ENCODE results near the gene PPIP5K2.
A peak's percentile ranks its signal among the peaks of the same experiment; 100 is the strongest.
"Not testable (repeated sequence)": the region's sequence is repeated elsewhere in the genome, so short reads cannot be mapped to it uniquely, and the experiment has no call there.

The PPIP5K2 gene

DNA sequence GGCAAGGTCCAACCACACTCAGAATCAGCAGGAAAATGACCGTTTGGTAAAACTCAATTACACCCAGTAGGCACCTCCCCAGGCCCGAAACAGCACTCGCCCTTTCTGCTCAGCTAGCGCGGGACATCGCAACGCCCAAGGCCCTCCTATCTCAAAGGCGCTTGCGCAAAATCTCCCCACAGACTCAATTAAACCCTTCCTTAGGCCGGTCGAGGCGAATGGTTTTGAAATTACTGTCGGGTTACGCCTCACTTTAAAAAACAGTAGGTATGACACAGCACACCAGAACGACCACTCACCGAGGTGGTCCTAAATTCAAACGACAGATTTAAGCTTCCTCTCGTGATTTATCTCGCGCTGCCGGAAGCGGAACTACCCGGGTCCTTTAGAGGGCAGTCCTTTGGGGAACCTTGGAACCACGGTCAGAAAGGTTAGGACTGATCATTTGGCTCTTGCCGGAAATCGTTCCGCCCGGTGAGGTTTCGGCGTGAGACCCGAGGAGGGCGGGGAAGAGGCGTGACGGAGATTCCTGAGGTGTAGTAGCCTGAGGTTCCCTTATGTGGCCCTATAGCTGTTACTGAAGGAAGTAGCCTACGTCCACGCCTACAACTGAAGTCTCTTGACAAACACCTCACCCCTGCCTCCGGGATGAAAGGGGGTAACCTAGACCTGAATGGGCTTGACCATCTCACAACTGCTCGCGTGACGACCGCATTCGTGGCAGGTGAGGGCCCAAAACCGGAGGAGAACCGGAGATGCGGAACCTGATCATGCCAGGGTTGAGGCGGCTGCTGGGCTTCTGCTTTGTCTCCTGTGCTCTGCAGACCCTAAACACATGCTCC, at the start of gene PPIP5K2, which contains the start of gene GIN1:
TSS of gene PPIP5K2 (plus strand) at position 537 of the 842 bp plus-strand sequence. CDS start 9,289 bp downstream, outside the sequence.
TSS of gene GIN1 (minus strand) at position 374 of the 842 bp plus-strand sequence. CDS start 11,431 bp downstream, outside the sequence.
- DNase-seq, result peak; percentile 97

DNA sequence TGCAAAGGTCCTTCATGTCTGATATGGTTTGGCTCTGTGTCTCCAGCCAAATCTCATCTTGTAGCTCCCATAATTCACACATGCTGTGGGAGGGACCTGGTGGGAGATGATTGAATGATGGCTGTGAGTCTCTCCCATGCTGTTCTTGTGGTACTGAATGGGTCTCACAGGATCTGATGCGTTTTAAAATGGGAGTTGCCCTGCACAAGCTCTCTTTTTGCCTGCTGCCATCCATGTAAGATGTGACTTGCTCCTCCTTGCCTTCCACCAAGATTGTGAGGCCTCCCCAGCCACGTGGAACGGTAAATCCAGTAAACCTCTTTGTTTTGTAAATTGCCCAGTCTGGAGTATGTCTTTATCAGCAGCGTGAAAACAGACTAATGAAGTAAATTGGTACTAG, 46.6 kb upstream of the PPIP5K2 start:
- DNase-seq, result not testable (repeated sequence)

DNA sequence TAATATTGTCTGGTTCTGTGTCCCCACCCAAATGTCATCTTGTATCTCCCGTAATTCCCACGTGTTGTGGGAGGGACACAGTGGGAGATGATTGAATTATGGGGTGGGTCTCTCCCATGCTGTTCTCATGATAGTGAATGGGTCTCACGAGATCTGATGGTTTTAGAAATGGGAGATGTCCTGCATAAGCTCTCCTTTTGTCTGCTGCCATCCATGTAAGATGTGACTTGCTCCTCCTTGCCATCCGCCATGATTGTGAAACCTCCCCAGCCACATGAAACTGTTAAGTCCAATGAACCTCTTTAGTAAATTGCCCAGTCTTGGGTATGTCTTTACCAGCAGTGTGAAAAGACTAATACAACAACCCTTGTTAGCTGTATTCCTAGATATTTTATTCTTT, 44.7 kb upstream of the PPIP5K2 start:
- no peak for DNase-seq

DNA sequence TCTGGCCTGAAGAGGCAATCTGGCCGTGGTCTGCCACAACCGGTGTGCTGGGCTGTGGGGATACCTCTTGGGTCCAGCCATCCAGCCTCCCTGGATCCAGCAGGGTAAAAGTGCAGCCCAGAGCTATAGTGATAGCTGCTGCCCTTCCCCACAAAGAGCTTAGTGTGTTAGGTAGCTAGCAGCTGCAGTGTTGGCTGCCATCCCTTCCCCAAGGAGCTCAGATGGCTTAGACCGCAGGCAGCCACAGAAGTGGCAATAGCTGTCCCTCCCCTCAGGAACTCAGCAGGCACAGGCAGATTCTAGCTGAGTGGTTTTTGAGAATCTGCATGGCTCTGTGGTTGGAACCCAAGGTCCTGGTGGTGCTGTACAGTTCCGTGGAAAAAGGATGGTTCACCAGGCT, 40.3 kb upstream of the PPIP5K2 start:
- DNase-seq, result no peak

DNA sequence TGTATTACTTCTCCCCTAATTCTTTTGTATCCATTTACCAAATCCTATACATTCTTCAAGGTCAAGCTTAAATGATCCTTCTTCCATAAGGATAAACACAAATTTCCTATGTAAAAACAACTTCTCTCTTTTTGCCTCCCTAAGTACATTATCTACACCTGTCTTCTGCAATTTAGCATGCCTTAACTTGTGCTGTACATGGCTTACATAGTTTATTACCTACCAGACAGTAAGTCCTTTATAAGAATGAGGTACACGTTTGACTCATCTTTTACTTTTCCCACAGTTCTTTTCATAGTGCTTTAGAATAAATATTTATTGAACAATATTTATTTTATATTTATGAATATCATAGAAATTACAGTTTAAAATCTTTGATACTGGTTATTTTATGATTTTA, 33.6 kb upstream of the PPIP5K2 start:
- DNase-seq, result no peak

DNA sequence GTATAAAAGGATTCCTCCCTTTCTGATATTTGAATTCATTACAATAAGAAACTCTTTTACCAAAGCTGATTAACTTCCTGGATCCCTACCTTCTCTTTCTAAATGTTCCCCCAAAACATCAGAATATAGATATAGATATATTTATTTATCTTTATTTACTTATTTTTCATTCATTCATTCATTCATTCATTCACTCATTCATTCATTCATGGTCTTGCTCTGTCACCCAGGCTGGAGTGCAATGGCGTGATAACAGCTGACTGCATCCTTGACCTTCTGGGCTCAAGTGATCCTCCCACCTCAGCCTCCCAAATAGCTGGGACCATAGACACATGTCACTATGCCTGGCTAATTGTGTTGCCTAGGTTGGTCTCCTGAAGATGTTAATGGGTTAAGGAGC, 30.8 kb upstream of the PPIP5K2 start:
- no peak for DNase-seq

DNA sequence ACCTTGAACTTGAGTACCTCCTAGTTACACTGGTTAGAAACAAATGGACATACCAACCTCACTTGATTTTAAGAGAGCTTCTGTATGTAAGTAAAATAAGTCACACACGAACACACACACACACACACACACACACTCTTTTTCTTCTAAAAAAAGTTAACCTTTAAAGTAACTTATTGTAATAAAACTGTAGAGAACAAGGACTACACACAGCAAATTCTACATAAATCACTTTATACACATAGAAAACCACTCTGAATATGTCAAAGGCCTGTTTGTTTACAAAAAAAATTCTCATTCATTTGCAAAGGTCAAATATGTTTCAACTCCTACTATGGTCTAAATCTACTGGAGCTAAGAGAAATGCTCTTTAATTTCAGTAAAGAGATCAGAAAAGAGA, 29.3 kb upstream of the PPIP5K2 start:
- no peak for DNase-seq

DNA sequence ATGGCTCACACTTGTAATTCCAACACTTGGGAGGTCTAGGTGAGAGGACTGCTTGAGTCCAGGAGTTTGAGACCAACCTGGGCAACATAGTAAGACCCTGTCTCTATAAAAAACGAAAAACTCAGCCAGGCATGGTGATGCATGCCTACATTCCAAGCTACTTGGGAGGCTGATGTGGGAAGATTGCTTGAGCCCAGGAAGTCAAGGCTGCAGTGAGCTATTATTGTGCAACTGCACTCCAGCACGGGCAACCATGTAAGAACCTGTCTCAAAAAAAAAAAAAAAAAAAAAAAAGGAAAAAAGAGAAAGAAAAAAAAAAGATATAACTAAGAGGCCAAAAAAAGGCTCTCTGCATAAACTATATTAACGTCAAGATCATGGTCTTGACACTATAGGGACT, 27.4 kb upstream of the PPIP5K2 start:
- DNase-seq, result no peak

DNA sequence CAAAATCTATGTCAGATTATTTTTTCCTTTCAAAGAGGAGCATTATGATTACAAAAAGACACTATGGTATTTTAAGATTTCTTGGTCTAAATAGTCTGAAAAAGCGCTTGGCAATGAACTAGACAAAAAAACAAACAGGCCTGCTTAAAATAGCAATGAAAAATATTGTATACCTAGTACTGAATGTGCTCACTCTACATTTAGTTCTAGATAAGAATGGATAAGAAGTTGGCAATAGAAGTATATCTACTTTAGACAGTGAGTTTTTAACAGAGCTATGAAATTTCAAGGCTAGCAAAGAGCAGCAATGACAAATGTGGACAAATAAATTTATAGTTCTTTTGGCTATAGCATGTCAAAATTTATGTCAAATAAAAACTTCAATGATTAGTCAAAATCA, 26.4 kb upstream of the PPIP5K2 start:
- no peak for DNase-seq

DNA sequence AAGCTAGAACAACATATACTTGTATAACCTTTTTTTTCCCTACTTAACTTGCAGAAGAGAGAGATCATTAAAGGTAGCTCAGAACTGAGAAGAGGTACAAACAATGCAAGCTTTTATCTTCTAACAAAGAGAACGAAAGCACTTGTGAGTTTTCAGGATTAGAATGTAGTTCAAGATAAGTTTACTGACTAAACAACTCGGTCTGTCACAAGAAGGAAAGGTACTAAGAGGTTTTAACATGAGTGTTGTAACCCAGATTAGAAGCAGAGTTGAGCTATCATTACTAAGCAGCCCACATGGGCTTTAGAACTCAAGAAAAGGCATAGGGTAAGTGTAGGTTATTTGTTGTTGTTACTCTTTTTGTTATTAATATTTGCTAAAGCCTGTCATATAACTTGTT, 25.4 kb upstream of the PPIP5K2 start:
- DNase-seq, result no peak

DNA sequence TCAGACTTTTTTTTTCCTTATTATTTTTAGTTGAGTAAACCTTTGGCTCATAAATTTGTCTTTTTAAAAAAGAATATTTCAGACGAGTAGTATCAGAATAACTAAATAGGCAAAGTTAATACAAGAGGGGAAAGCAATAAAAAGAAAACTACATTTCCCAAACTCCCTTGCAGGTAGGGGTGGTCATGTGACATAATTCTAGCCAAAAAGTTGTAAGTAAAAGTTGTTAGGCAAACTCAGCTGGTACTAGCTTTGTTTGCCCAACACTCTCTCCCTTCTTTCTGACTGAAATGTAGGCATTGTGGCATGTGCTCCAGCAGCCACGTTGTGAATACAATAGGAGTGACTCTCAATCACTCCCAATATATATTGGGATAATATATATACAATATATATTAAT, 21.1 kb upstream of the PPIP5K2 start:
- DNase-seq, result no peak

DNA sequence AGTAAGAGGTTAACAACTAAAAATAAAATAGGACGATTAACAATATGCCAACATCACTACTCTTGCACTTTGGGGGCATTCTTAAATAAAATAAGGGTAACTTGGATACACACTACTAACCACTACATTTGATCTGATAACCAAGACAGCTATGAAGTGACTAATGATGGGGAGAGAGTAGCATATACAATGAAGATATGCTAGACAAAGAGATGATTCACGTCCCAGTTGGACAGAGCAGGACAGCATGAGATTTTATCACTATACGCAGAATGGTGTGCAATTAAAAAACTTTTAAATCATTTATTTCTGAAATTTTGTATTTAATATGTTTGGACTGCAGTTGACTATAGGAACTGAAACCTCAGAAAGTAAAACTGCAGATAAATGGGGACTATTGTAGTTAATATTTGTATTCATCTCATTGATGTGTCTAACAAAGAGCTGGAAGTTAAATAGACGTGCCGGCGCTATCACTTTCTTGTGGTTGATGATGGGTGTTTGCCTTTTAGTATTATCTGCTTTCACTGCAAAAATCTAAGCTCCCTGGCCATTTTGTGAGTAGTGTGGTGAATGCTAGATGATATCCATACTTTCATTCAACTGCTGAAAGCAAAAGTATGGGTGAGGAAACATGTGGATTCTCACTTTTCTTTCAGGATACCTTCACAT, 18.9 kb upstream of the PPIP5K2 start:
- DNase-seq, result no peak

DNA sequence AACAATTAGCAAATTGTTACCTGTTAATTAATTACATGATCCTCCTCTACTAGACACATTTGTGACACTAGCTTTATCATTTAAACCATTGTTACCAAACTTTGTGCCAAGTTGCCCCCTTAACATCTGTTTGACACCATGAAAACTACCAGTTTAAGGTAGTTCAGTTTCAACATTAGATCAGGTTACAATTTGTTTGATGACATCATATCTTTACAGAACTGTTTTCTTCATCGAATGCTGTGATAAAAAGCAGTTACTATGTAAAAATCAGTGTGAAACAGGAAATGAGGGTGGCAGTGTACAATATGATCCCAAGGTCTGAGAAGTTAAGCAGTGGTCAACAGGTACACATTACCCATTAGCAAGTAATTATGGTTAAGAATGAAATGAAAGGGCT, 17.9 kb upstream of the PPIP5K2 start:
- DNase-seq, result no peak

DNA sequence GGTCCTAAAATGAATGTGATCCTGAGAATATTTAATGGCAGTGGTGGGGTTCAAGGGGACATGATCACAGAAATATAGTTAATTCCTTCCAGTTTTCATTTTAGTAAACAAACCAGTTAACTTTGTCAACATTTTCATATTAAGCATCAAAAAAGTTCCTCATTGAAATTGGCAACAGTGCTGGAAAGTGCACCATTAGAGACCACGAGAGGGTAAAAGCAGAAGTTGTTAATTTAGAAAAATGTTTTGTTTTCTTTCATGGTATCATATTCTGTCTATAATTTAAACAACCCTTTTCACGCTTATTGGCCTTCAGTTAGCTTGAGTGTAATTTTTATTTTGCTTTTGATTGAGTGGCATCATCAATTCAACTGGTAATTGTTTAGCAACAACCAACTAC, 12.0 kb upstream of the PPIP5K2 start:
- DNase-seq, result no peak

DNA sequence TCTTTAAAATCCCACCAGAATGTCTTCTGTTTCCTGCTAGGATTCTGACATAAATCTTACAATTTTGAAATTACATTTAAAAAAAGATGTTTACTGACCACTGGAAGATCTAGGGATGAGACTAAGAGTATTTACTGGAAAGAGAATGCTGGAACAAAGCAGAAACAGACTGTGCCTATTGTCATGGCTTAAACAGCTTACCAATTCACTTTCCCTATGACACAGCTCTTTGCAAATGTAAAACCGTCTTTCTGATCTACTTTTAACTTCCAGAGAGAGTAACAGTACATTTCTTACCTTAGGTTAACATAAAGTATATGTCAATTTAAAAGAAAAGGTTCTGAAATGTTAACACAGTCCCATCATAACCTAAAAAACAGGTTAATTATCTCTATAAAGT, 10.8 kb upstream of the PPIP5K2 start:
- no peak for DNase-seq

DNA sequence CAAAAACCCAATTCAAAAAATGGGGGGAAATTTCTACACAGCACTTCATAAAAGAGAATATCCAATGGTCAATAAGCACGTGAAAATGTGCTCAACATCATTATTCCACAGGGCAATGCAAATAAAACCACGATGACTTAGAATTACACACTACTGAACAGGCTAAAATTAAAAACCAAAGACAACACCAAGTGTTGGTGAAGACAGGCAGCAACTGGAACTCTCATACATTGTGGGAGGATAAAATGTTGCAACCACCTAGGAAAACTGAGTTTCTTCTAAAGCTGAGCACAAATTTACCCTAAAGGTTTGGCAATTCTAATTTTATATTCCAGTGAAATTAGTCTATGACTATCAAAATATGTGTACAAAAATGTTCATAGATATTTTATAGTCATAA, 9.7 kb upstream of the PPIP5K2 start:
- no peak for DNase-seq

DNA sequence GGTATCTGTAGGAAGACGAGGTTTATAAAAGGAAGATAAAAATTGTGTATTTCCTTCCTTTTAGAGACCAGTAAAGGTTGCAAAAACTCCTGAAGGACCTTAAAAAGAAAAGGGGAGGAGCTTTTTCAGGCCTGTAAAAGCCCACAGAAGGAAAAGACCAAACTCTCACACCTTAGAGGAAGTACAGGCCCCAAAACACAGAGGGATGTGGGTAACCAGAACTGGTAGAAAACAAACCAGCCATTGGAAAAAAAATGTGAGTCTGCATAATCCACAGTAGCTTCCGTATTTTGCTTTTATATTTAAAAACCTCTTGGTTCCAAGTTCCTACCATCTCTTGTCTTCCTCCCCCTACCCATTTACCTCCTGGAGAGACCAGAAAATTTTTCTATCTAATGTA, 8.6 kb upstream of the PPIP5K2 start:
- no peak for DNase-seq

DNA sequence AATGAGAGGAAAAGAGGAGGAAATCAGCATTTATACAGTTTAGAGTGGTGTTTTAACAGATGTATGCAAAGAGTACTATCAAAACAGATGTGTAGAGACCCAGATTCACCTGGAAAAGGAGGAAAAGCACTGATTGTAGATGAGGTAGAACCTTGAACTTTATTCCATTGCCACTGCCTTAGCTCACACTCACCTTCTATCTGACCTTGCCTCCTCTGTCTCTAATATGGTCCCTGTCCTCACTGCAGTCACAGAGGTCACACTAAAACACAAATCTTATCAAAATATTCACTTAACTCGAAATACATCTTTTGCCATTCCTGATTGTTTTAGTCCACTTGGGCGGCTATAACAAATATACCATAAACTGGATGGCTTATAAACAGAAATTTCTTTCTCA, 7.2 kb upstream of the PPIP5K2 start:
- DNase-seq, result no peak

DNA sequence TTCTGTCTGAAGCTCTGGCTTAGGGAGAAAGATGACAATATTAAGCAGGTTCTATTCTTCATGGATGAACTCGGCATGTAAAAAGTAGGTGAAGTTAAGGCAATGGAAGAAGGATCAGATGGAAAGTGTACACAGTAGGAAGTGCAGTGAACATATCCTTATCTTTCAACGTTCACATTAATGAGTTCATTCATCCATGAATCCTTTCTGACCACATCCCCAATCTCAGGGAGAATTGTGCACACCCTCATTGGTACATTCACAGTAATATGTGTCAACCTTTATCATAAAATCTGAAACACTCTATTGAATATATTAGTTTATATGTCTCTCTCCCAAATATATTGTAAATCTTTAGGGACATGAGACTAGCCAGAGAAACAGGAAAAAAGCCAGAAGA, 5.7 kb upstream of the PPIP5K2 start:
- DNase-seq, result no peak

DNA sequence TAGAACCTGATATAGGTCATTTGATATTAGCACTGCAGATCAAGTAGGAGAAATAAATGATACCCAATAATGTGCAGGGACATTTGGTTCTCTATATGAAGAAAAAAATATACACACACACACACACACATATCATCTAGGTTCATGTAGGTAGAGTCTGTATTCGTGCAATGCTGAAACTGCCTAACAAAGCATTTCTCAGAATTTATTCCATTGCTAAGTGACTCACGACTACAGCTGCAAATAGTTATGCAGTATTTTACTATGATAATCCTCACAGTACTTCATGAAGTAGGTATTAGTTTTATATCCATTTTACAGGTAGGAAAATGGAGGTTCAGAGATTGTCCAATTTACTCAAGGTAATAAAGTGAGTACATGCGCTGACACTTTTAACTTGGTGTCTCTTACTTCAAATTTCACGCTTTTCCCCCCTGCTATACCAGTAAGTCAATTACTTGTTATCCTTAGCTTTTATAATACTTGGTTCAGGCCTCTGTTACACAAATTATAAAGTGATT, 2.6 kb upstream of the PPIP5K2 start:
- DNase-seq, result no peak

DNA sequence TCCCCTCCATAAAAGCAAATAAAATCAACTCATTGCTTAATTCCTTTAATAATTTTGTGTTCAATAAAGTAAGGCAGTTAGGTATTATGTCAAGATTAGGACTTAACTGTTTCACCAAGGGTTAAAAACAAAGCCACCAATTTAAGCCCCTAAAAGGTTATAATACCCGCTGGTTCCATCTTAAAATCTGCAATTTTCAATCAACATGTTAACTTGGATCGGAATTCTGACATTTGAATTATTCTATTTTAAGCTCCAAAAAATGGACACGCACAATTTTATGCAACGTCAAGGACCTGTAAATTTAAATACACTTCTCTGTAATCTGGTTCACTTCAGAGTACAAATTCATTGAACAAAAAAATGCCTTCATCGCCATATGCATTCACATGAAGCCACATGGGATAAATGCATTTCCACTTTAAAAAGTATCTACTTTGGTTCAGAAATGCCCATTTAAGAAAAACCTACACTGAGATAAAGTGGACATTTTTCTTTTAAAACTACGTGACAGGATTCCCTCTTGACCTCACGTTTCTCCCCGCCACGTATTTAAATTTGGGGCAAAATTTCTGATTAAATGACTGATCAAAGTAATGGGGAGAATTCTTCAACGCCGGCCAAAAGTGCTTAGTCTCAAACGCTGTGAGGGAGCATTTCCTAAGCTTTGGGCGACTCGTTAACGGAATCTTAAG, 884 bp upstream of the PPIP5K2 start:
- DNase-seq, result no peak

DNA sequence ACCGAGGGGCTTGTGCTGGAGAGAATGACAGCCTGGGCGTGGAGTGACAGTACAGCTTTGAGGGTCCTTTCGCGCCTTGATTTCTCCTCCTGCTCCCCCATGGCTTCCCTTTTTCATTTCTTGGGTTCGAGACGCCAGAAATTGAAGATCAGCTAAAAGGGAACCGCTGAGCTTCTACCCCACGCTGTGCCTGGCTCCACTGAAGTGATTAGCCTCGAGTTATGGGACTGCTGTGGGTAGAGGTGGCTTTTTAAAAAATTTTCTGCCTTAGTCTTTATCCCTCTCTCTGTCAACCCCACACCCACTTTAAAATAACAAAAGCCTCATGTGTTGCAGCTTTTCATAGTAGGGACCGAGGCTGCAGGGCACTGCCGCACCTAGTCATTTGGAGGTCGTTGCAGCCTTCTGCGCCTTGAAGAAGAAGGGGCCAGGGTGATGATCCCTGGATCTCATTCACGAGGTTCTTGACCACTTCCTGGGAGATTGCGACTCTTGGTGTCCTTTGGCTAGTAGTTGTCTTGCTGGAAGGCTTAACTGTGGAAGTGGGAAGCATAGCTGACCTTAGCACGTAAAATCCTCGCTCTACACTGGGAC, 603 bp downstream of the PPIP5K2 start:
- DNase-seq, result no peak

DNA sequence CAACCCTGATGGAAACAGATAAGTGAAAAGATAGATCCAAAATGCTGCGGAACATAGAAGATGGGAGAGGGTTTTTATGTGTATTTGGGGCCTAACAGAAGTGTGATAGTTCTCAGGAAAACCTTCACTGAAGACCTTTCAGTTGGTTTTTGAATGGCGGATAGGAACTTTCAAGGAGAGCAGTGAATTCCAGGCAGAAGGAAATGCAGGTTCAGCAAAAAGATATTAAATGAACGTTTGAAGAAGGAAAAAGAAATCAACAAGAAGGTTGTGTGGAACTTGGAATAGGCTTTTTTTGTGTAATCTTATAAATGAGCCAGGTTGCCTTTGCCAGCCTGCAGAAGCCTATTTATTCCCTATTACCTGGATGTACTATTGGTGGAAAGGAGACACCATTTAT, 2.1 kb downstream of the PPIP5K2 start:
- DNase-seq, result no peak

Measured in NCI-H345 (cell line).